Measurements from ENCODE around the gene TIMP3.

GRCh38 chr22:32830957-32831356 lies 29.5 kb downstream of the TIMP3 start:
- no peak for TF ChIP-seq EZH2 (IDR thresholded peaks at IDR 0.05; ENCODE audit: borderline replicate concordance, insufficient read depth, low read depth, low read length, poor library complexity, severe bottlenecking)
- no peak for TF ChIP-seq CTCF (IDR thresholded peaks at IDR 0.05)

Data from B cell (primary cell).